GM12878 (cell line): ENCODE measurements around the gene POLRMT. TPM values are rescaled to one million over a fixed set of nuclear protein-coding genes. Genes with fewer than 3 reads are reported as not detected.
A peak's percentile ranks its signal among the peaks of the same experiment; 100 is the strongest.

ENCODE experiments used
- CBX3 ChIP-seq: fragments of 200-600 bp; sonication (generic); IDR thresholded peaks from 2 replicates; pipeline ENCODE4 v1.6.1; 2016; ENCODE audit warnings: low read depth, borderline replicate concordance
- CUX1 ChIP-seq: IDR thresholded peaks from 2 replicates; pipeline ENCODE4 v1.6.1; 2012; ENCODE audit warnings: improper control_type of control experiment, low read depth, low read length; ENCODE audit not compliant: insufficient replicate concordance
- DPF2 ChIP-seq: fragments of 450-650 bp; IDR thresholded peaks from 2 replicates; pipeline ENCODE4 v1.6.1; 2017; ENCODE audit warnings: mild to moderate bottlenecking
- E4F1 ChIP-seq: fragments of 450-650 bp; IDR thresholded peaks from 2 replicates; pipeline ENCODE4 v1.6.1; 2018; ENCODE audit warnings: borderline replicate concordance, mild to moderate bottlenecking; ENCODE audit not compliant: partially characterized antibody
- ELK1 ChIP-seq: IDR thresholded peaks from 2 replicates; pipeline ENCODE4 v1.6.1; 2012; ENCODE audit warnings: low read depth, low read length, improper control_type of control experiment
- LARP7 ChIP-seq: fragments of 450-650 bp; IDR thresholded peaks from 2 replicates; pipeline ENCODE4 v1.6.1; 2017; ENCODE audit warnings: mild to moderate bottlenecking
- MTA2 ChIP-seq: fragments of 450-650 bp; IDR thresholded peaks from 2 replicates; pipeline ENCODE4 v1.6.1; 2016; ENCODE audit warnings: low read depth, mild to moderate bottlenecking, moderate library complexity
- NFXL1 ChIP-seq: fragments of 450-650 bp; IDR thresholded peaks from 2 replicates; pipeline ENCODE4 v1.6.1; 2017; ENCODE audit warnings: antibody characterized with exemption, mild to moderate bottlenecking, borderline replicate concordance
- PAX5 ChIP-seq: IDR thresholded peaks from 2 replicates; pipeline ENCODE4 v1.6.1; 2011; ENCODE audit warnings: low read depth, low read length, borderline replicate concordance
- POLR2AphosphoS2 ChIP-seq: IDR thresholded peaks from 2 replicates; pipeline ENCODE4 v1.6.1; 2011; ENCODE audit warnings: low read depth, mild to moderate bottlenecking, low read length, improper control_type of control experiment, moderate library complexity
- RELB ChIP-seq: fragments of 450-650 bp; IDR thresholded peaks from 2 replicates; pipeline ENCODE4 v1.6.1; 2017; ENCODE audit warnings: low read depth, mild to moderate bottlenecking, moderate library complexity
- SMARCA5 ChIP-seq: fragments of 450-650 bp; IDR thresholded peaks from 2 replicates; pipeline ENCODE4 v1.6.1; 2017; ENCODE audit warnings: mild to moderate bottlenecking
- SPI1 ChIP-seq: IDR thresholded peaks from 2 replicates; pipeline ENCODE4 v1.6.1; 2011; ENCODE audit warnings: low read depth, mild to moderate bottlenecking, low read length, moderate library complexity, borderline replicate concordance; ENCODE audit not compliant: insufficient read depth
- SREBF1 ChIP-seq: IDR thresholded peaks from 2 replicates; pipeline ENCODE4 v1.6.1; 2012; ENCODE audit warnings: mild to moderate bottlenecking, low read length
- polyA plus RNA-seq, 11 experiments: library from polyadenylated mRNA; depleted of rRNA in 4 of 11; unstranded in 6 of 11; stranded (reverse) in 5 of 11; fragments of >200 nt; fragmentation: Nextera tagmentation in 4 of 11; fragmentation: Illumina TruSeq in 1 of 11; extraction: Ambion mirVana in 4 of 11; extraction: Trizol in 1 of 11; gene quantifications; 1 replicate in 1 of 11; 2 replicates in 10 of 11; pipeline versions ENCODE4 v1.2.1 to v1.2.3, GENCODE V29; 2011 to 2016; ENCODE audit warnings: inconsistent platforms in 2 of 11, missing spikeins in 2 of 11, low read depth in 1 of 11
- total RNA-seq, 4 experiments: library from RNA; depleted of rRNA in 3 of 4; stranded (reverse); fragments of >200 nt in 3 of 4; fragmentation: Illumina TruSeq in 1 of 4; extraction: Trizol in 1 of 4; gene quantifications; 2 replicates each; pipeline versions ENCODE4 v1.2.1 to v1.2.3, GENCODE V29; 2013 to 2021

POLRMT gene
- total and polyA plus RNA-seq, 10 of the 15 experiments (the other 5 are each of a cell fraction or from before 2014, with no cell fraction given): 9.9 to 57.6 (median 34.6) TPM

GRCh38 chr19:584240-585001, 48.9 kb downstream of the POLRMT start (continued):
- TF ChIP-seq E4F1 (no peak), POLR2AphosphoS2 (peak; percentile 94), SPI1 (no peak), NFXL1 (no peak), CBX3 (no peak), CUX1 (no peak), MTA2 (no peak), RELB (no peak), DPF2 (peak; percentile 28; the same call in 1 of the 2 replicates), LARP7 (peak; percentile 60; the same call in 1 of the 2 replicates), PAX5 (no peak; the same call in 1 of the 2 replicates), SREBF1 (no peak), SMARCA5 (peak; percentile 73; the same call in 1 of the 2 replicates), ELK1 (no peak)
